GM12864 (cell line): ENCODE measurements around the gene SLC39A1.
A peak's percentile ranks its signal among the peaks of the same experiment; 100 is the strongest.
"Not testable (repeated sequence)": the region's sequence is repeated elsewhere in the genome, so short reads cannot be mapped to it uniquely, and the experiment has no call there.

Experiments
- DNase-seq: peaks from one replicate; pipeline ENCODE4 v3.0.0-alpha.2; 2011; ENCODE audit warnings: low read depth
- H3K4me3 ChIP-seq: 2 replicates; pipeline ENCODE4 v1.5.1; 2011; ENCODE audit warnings: mild to moderate bottlenecking, low read depth, low read length, control low read depth
- TF ChIP-seq, protein P1 (sequence below): IDR thresholded peaks from 2 replicates; pipeline ENCODE4 v1.5.1; 2011; ENCODE audit warnings: low read depth, mild to moderate bottlenecking, moderate library complexity, low read length, control low read depth, inconsistent platforms; ENCODE audit errors: missing control alignments

The SLC39A1 gene

GRCh38 chr1:153984123-153984894, 21.0 kb upstream of the SLC39A1 start:
- TF ChIP-seq, protein P1, sequence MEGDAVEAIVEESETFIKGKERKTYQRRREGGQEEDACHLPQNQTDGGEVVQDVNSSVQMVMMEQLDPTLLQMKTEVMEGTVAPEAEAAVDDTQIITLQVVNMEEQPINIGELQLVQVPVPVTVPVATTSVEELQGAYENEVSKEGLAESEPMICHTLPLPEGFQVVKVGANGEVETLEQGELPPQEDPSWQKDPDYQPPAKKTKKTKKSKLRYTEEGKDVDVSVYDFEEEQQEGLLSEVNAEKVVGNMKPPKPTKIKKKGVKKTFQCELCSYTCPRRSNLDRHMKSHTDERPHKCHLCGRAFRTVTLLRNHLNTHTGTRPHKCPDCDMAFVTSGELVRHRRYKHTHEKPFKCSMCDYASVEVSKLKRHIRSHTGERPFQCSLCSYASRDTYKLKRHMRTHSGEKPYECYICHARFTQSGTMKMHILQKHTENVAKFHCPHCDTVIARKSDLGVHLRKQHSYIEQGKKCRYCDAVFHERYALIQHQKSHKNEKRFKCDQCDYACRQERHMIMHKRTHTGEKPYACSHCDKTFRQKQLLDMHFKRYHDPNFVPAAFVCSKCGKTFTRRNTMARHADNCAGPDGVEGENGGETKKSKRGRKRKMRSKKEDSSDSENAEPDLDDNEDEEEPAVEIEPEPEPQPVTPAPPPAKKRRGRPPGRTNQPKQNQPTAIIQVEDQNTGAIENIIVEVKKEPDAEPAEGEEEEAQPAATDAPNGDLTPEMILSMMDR: no peak
- H3K4me3 ChIP-seq: no peak overlapping the region
- DNase-seq: no peak

DNA sequence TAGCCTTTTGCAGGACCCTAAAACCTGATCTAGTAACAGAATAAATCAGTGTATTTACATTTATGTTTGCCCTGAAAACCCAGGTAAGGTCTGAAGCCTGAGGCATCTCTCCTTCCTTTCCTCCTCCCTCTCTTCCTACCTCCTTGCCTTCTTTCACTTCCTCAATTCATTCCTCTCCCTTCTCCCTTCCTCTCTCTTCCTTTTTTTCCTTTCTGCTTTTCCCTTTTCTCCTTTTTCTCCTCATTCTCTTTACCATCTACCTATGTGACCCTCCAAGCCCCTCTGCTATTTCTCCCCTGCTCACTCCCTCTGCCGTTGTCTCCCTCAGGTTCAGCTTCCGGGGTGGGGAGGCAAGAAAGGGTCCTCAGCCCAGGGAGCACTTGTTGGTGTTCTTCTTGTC, 18.4 kb upstream of the SLC39A1 start:
- not testable (repeated sequence) for DNase-seq, H3K4me3 ChIP-seq

DNA sequence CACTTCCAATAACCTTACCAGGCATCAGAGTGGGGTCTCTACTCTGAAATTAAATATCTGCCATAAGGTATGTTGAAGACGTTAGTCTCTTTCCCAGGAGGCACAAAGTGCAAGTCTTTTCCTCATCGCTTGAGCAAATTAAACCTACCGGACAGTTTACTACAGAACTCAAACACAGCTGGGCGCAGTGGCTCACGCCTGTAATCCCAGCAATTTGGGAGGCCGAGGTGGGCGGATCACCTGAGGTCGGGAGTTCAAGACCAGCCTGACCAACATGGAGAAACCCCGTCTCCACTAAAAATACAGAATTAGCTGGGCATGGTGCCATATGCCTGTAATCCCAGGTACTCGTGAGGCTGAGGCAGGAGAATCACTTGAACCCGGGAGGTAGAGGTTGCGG, 15.8 kb upstream of the SLC39A1 start:
- not testable (repeated sequence) for H3K4me3 ChIP-seq, DNase-seq

DNA sequence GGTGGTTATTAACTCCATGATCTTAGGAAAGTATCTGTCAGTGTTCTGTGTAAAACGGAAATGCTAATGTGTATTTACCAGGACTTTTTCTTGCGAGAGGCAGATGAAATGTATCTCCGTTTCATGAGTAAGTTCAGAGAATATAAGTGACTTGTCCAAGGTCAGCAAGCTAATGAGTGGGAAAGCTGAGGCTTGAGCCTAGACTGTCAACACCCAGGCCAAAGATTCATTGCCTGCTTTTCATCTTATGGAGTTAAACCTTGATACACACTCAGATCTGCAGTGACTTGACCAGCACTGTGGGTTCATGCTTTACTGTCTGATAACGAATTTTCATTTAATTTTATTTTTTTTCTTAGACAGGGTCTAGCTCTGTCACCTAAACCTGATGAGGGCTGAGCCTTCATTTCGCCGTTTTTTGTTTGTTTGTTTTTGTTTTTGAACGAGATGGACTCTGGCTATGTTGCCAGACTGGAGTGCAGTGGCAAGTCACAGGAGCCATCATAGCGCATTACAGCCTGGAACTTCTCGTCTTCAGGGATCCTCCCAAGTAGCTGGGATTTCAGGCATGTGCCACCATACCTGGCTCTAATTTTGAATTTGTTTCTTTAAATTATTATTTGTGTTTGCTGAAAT, 15.1 kb upstream of the SLC39A1 start:
- peak overlapping the region; percentile 99 for H3K4me3 ChIP-seq
- TF ChIP-seq, protein P1: no peak
- no peak for DNase-seq

DNA sequence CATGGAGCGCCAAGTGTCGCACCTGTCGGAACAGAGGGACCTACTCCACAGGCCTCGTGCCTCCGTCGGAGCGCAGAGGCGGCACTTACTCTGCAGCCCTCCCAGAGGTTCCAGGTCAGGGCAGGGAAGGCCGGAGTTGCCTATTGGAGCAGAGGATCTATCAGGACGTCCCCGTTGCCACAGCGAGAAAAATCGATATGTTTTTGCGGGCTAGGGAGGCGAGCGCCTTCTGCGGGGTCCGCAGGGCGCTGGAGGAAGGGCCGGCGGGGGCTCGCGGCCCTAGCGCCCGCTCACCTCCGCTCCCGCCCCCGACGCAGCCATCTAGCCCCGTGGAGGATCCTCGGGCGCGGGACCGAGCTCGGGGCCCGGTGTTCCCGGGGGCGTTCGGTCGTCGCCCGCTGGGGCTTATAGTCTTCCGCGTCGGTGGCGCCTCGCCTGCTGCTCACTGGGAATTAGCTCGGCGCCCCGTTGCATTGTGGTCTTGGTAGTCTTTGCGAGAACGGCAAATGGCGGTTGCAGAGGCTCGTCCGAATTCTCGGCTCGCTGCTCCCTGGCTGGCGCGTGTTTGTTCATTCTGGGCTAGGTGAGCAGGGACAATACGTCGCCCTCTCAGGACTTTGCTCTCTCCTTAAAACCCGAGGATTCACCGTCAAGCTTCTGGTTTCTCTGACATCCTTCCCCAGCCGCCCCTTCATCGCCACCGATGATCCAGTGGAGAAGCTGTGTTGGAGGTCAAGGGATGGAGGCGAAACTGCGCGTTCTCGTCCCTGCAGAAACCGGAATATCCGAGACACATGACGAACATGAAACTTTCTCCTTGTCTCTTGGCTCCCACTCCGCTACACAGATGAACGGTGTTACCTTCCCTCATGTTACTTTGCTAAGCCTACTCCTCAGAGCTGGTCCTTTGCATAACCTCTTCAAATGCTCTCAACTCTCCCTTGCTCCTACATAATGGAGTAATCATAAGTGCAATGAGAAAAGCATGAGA, 14.2 kb upstream of the SLC39A1 start, which contains the start of gene JTB:
Gene JTB, minus strand, starts transcription at position 425 of the 991 bp plus-strand sequence. Its CDS starts 422 bp downstream, at position 3.
- peak; percentile 57 for DNase-seq
- peak within 1 kb of the TSS; percentile 99 for H3K4me3 ChIP-seq
- TF ChIP-seq, protein P1: no peak

- no peak for DNase-seq
- TF ChIP-seq, protein P1: no peak
Measured at GRCh38 chr1:153976819-153977249, 13.5 kb upstream of the SLC39A1 start.

DNA sequence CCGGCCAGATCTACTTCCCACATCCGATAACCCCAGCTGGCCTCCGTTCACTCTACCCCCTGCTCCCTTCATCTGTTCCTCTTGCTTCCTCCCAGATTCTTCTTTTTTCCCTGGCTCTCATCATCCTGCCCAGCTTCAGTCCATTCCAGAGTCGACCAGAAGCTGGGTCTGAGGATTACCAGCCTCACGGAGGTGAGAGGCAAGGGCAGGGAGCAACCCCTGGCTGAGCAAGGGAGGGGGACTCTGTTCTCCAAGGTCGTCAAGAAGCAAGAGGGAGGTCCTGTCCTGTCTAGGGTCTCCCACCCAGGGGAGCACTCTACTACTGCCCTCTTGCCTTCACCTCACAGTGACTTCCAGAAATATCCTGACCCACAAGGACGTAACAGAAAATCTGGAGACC, 10.2 kb upstream of the SLC39A1 start:
- TF ChIP-seq, protein P1: no peak
- no peak overlapping the region for H3K4me3 ChIP-seq
- no peak for DNase-seq

More at GRCh38 chr1:153976819-153977249, 13.5 kb upstream of the SLC39A1 start:
- peak overlapping the region; percentile 99 for H3K4me3 ChIP-seq
